Measurements from ENCODE around the gene RASSF9.

RASSF9 gene

GRCh38 chr12:85798122-85798521, 38.1 kb downstream of the RASSF9 start:
- Histone ChIP-seq H3K9me3 (ENCODE audit: control insufficient read depth, low read length) (no peaks in the 10 kb centered on the region), H3K4me1 (ENCODE audit: control insufficient read depth, insufficient read depth, low read length) (no peaks in the 10 kb centered on the region), H3K27ac (ENCODE audit: insufficient read depth, low read depth, low read length, poor library complexity, severe bottlenecking) (no peak overlapping the region), H3K4me3 (ENCODE audit: insufficient read depth, low read depth, low read length) (no peak overlapping the region), H3K36me3 (ENCODE audit: control insufficient read depth, insufficient read depth, low read length) (no peaks in the 10 kb centered on the region), H3K27me3 (ENCODE audit: control insufficient read depth, insufficient read depth, low read length, poor library complexity, severe bottlenecking) (no peaks in the 10 kb centered on the region)
- 82 to 83% methylated on average over 1 to 2 of the region's 2 CpGs for WGBS, 2 experiments

- no peaks in the 10 kb centered on the region for H3K4me1 ChIP-seq (ENCODE audit: control insufficient read depth, insufficient read depth, low read length)
- H3K9me3 ChIP-seq (ENCODE audit: control insufficient read depth, low read length) = no peaks in the 10 kb centered on the region
- no peak overlapping the region for H3K4me3 ChIP-seq (ENCODE audit: insufficient read depth, low read depth, low read length)
- H3K27ac ChIP-seq (ENCODE audit: insufficient read depth, low read depth, low read length, poor library complexity, severe bottlenecking) = no peak overlapping the region
- H3K36me3 ChIP-seq (ENCODE audit: control insufficient read depth, insufficient read depth, low read length) = no peaks in the 10 kb centered on the region
- H3K27me3 ChIP-seq (ENCODE audit: control insufficient read depth, insufficient read depth, low read length, poor library complexity, severe bottlenecking) = no peaks in the 10 kb centered on the region
Measured at GRCh38 chr12:85796001-85796400, 40.2 kb downstream of the RASSF9 start.

- no peaks in the 10 kb centered on the region for H3K27me3 ChIP-seq (ENCODE audit: control insufficient read depth, insufficient read depth, low read length, poor library complexity, severe bottlenecking)
- no peaks in the 10 kb centered on the region for H3K9me3 ChIP-seq (ENCODE audit: control insufficient read depth, low read length)
- H3K27ac ChIP-seq (ENCODE audit: insufficient read depth, low read depth, low read length, poor library complexity, severe bottlenecking) = no peak overlapping the region
- no peaks in the 10 kb centered on the region for H3K4me1 ChIP-seq (ENCODE audit: control insufficient read depth, insufficient read depth, low read length)
- H3K36me3 ChIP-seq (ENCODE audit: control insufficient read depth, insufficient read depth, low read length) = no peaks in the 10 kb centered on the region
- WGBS, 2 experiments = 95 to 98% methylated on average over 1 of the region's 1 CpG
- no peak overlapping the region for H3K4me3 ChIP-seq (ENCODE audit: insufficient read depth, low read depth, low read length)
Measured at GRCh38 chr12:85794531-85794930, 41.7 kb downstream of the RASSF9 start.

GRCh38 chr12:85784096-85784720, 52.0 kb downstream of the RASSF9 start:
- Histone ChIP-seq H3K4me1 (ENCODE audit: control insufficient read depth, insufficient read depth, low read length) (peaks cover 3% of the 10 kb centered on the region), H3K9me3 (ENCODE audit: control insufficient read depth, low read length) (no peaks in the 10 kb centered on the region), H3K27me3 (ENCODE audit: control insufficient read depth, insufficient read depth, low read length, poor library complexity, severe bottlenecking) (no peaks in the 10 kb centered on the region), H3K36me3 (ENCODE audit: control insufficient read depth, insufficient read depth, low read length) (no peaks in the 10 kb centered on the region), H3K27ac (ENCODE audit: insufficient read depth, low read depth, low read length, poor library complexity, severe bottlenecking) (no peak overlapping the region), H3K4me3 (ENCODE audit: insufficient read depth, low read depth, low read length) (no peak overlapping the region)
- WGBS, 2 experiments = 100% methylated on average over 1 of the region's 2 CpGs; no CpG with 5 or more reads in 1 of the 2 experiments

- WGBS, 2 experiments = 72 to 92% methylated on average over 1 of the region's 1 CpG
Measured at GRCh38 chr12:85782711-85783110, 53.5 kb downstream of the RASSF9 start.

GRCh38 chr12:85781766-85782165, 54.4 kb downstream of the RASSF9 start:
- Histone ChIP-seq H3K9me3 (ENCODE audit: control insufficient read depth, low read length) (no peaks in the 10 kb centered on the region), H3K27ac (ENCODE audit: insufficient read depth, low read depth, low read length, poor library complexity, severe bottlenecking) (no peak overlapping the region), H3K27me3 (ENCODE audit: control insufficient read depth, insufficient read depth, low read length, poor library complexity, severe bottlenecking) (no peaks in the 10 kb centered on the region), H3K4me1 (ENCODE audit: control insufficient read depth, insufficient read depth, low read length) (peaks cover 3% of the 10 kb centered on the region), H3K4me3 (ENCODE audit: insufficient read depth, low read depth, low read length) (no peak overlapping the region), H3K36me3 (ENCODE audit: control insufficient read depth, insufficient read depth, low read length) (no peaks in the 10 kb centered on the region)

More at GRCh38 chr12:85782711-85783110, 53.5 kb downstream of the RASSF9 start:
- H3K4me3 ChIP-seq (ENCODE audit: insufficient read depth, low read depth, low read length) = no peak overlapping the region
- H3K27ac ChIP-seq (ENCODE audit: insufficient read depth, low read depth, low read length, poor library complexity, severe bottlenecking) = no peak overlapping the region
- no peaks in the 10 kb centered on the region for H3K9me3 ChIP-seq (ENCODE audit: control insufficient read depth, low read length)
- no peaks in the 10 kb centered on the region for H3K27me3 ChIP-seq (ENCODE audit: control insufficient read depth, insufficient read depth, low read length, poor library complexity, severe bottlenecking)
- H3K36me3 ChIP-seq (ENCODE audit: control insufficient read depth, insufficient read depth, low read length) = no peaks in the 10 kb centered on the region
- H3K4me1 ChIP-seq (ENCODE audit: control insufficient read depth, insufficient read depth, low read length) = peaks cover 3% of the 10 kb centered on the region

- no peaks in the 10 kb centered on the region for H3K27me3 ChIP-seq (ENCODE audit: control insufficient read depth, insufficient read depth, low read length, poor library complexity, severe bottlenecking)
- no peaks in the 10 kb centered on the region for H3K9me3 ChIP-seq (ENCODE audit: control insufficient read depth, low read length)
- WGBS, 2 experiments = 54 to 66% methylated on average over 2 of the region's 2 CpGs
- no peak overlapping the region for H3K27ac ChIP-seq (ENCODE audit: insufficient read depth, low read depth, low read length, poor library complexity, severe bottlenecking)
- peaks cover 7% of the 10 kb centered on the region for H3K4me1 ChIP-seq (ENCODE audit: control insufficient read depth, insufficient read depth, low read length)
- H3K36me3 ChIP-seq (ENCODE audit: control insufficient read depth, insufficient read depth, low read length) = no peaks in the 10 kb centered on the region
- no peak overlapping the region for H3K4me3 ChIP-seq (ENCODE audit: insufficient read depth, low read depth, low read length)
Measured at GRCh38 chr12:85779768-85780167, 56.4 kb downstream of the RASSF9 start.

- Histone ChIP-seq H3K9me3 (ENCODE audit: control insufficient read depth, low read length) (no peaks in the 10 kb centered on the region), H3K27me3 (ENCODE audit: control insufficient read depth, insufficient read depth, low read length, poor library complexity, severe bottlenecking) (no peaks in the 10 kb centered on the region), H3K27ac (ENCODE audit: insufficient read depth, low read depth, low read length, poor library complexity, severe bottlenecking) (no peak overlapping the region), H3K4me3 (ENCODE audit: insufficient read depth, low read depth, low read length) (no peak overlapping the region), H3K4me1 (ENCODE audit: control insufficient read depth, insufficient read depth, low read length) (peaks cover 7% of the 10 kb centered on the region), H3K36me3 (ENCODE audit: control insufficient read depth, insufficient read depth, low read length) (no peaks in the 10 kb centered on the region)
Measured at GRCh38 chr12:85775091-85775490, 61.1 kb downstream of the RASSF9 start.

GRCh38 chr12:85765453-85765869, 70.7 kb downstream of the RASSF9 start:
- H3K4me3 ChIP-seq (ENCODE audit: insufficient read depth, low read depth, low read length) = no peak overlapping the region
- no peaks in the 10 kb centered on the region for H3K4me1 ChIP-seq (ENCODE audit: control insufficient read depth, insufficient read depth, low read length)
- no peaks in the 10 kb centered on the region for H3K9me3 ChIP-seq (ENCODE audit: control insufficient read depth, low read length)
- H3K27me3 ChIP-seq (ENCODE audit: control insufficient read depth, insufficient read depth, low read length, poor library complexity, severe bottlenecking) = no peaks in the 10 kb centered on the region
- H3K27ac ChIP-seq (ENCODE audit: insufficient read depth, low read depth, low read length, poor library complexity, severe bottlenecking) = no peak overlapping the region
- 97 to 100% methylated on average over 2 of the region's 2 CpGs for WGBS, 2 experiments
- no peaks in the 10 kb centered on the region for H3K36me3 ChIP-seq (ENCODE audit: control insufficient read depth, insufficient read depth, low read length)

- no peak overlapping the region for H3K27ac ChIP-seq (ENCODE audit: insufficient read depth, low read depth, low read length, poor library complexity, severe bottlenecking)
- no peak overlapping the region for H3K4me3 ChIP-seq (ENCODE audit: insufficient read depth, low read depth, low read length)
- no peaks in the 10 kb centered on the region for H3K4me1 ChIP-seq (ENCODE audit: control insufficient read depth, insufficient read depth, low read length)
- 95 to 96% methylated on average over 3 of the region's 3 CpGs for WGBS, 2 experiments
- H3K27me3 ChIP-seq (ENCODE audit: control insufficient read depth, insufficient read depth, low read length, poor library complexity, severe bottlenecking) = no peaks in the 10 kb centered on the region
- H3K9me3 ChIP-seq (ENCODE audit: control insufficient read depth, low read length) = no peaks in the 10 kb centered on the region
- H3K36me3 ChIP-seq (ENCODE audit: control insufficient read depth, insufficient read depth, low read length) = no peaks in the 10 kb centered on the region
Measured at GRCh38 chr12:85759623-85760022, 76.6 kb downstream of the RASSF9 start.

GRCh38 chr12:85759091-85759490, 77.1 kb downstream of the RASSF9 start:
- Histone ChIP-seq H3K9me3 (ENCODE audit: control insufficient read depth, low read length) (no peaks in the 10 kb centered on the region), H3K27ac (ENCODE audit: insufficient read depth, low read depth, low read length, poor library complexity, severe bottlenecking) (no peak overlapping the region), H3K27me3 (ENCODE audit: control insufficient read depth, insufficient read depth, low read length, poor library complexity, severe bottlenecking) (no peaks in the 10 kb centered on the region), H3K4me1 (ENCODE audit: control insufficient read depth, insufficient read depth, low read length) (no peaks in the 10 kb centered on the region), H3K36me3 (ENCODE audit: control insufficient read depth, insufficient read depth, low read length) (no peaks in the 10 kb centered on the region), H3K4me3 (ENCODE audit: insufficient read depth, low read depth, low read length) (no peak overlapping the region)
- 93 to 95% methylated on average over 3 of the region's 3 CpGs for WGBS, 2 experiments

Measured in ectodermal cell (in vitro differentiated cells).